ENCODE data around the gene ANKRD10.

Gene ANKRD10

GRCh38 chr13:110923777-110924638 lies 9.1 kb upstream of the ANKRD10 start:
- DNase-seq = no peak
- Histone ChIP-seq H3K4me1 (no peaks in the 10 kb centered on the region), H3K4me3 (ENCODE audit: low read depth, low read length) (no peak overlapping the region), H3K9me3 (no peaks in the 10 kb centered on the region), H3K27me3 (peaks cover 26% of the 10 kb centered on the region), H3K36me3 (no peaks in the 10 kb centered on the region)
- TF ChIP-seq CTCF (IDR thresholded peaks at IDR 0.05; ENCODE audit: low read depth, low read length) = no peak

GRCh38 chr13:110923086-110923485 lies 8.2 kb upstream of the ANKRD10 start:
- TF ChIP-seq CTCF (IDR thresholded peaks at IDR 0.05; ENCODE audit: low read depth, low read length) = no peak
- no peak for DNase-seq

GRCh38 chr13:110922506-110922905 lies 7.6 kb upstream of the ANKRD10 start:
- H3K27me3 ChIP-seq = peaks cover 20% of the 10 kb centered on the region
- no peaks in the 10 kb centered on the region for H3K36me3 ChIP-seq
- H3K4me1 ChIP-seq = no peaks in the 10 kb centered on the region
- no peak for TF ChIP-seq CTCF (IDR thresholded peaks at IDR 0.05; ENCODE audit: low read depth, low read length)
- no peak for DNase-seq
- H3K9me3 ChIP-seq = no peaks in the 10 kb centered on the region
- H3K4me3 ChIP-seq (ENCODE audit: low read depth, low read length) = no peak overlapping the region

More at GRCh38 chr13:110923086-110923485, 8.2 kb upstream of the ANKRD10 start:
- H3K36me3 ChIP-seq = no peaks in the 10 kb centered on the region
- no peaks in the 10 kb centered on the region for H3K4me1 ChIP-seq
- no peak overlapping the region for H3K4me3 ChIP-seq (ENCODE audit: low read depth, low read length)
- H3K27me3 ChIP-seq = peaks cover 20% of the 10 kb centered on the region
- no peaks in the 10 kb centered on the region for H3K9me3 ChIP-seq

- peaks cover 20% of the 10 kb centered on the region for H3K27me3 ChIP-seq
- no peaks in the 10 kb centered on the region for H3K9me3 ChIP-seq
- no peaks in the 10 kb centered on the region for H3K4me1 ChIP-seq
- H3K36me3 ChIP-seq = no peaks in the 10 kb centered on the region
- TF ChIP-seq CTCF (IDR thresholded peaks at IDR 0.05; ENCODE audit: low read depth, low read length) = no peak
- no peak for DNase-seq
- no peak overlapping the region for H3K4me3 ChIP-seq (ENCODE audit: low read depth, low read length)
Measured at GRCh38 chr13:110921695-110922094, 6.8 kb upstream of the ANKRD10 start.

- Histone ChIP-seq H3K4me3 (ENCODE audit: low read depth, low read length) (no peak overlapping the region), H3K4me1 (no peaks in the 10 kb centered on the region), H3K36me3 (no peaks in the 10 kb centered on the region), H3K9me3 (no peaks in the 10 kb centered on the region), H3K27me3 (peaks cover 20% of the 10 kb centered on the region)
- TF ChIP-seq CTCF (IDR thresholded peaks at IDR 0.05; ENCODE audit: low read depth, low read length) = no peak
- DNase-seq = no peak
Measured at GRCh38 chr13:110921209-110921608, 6.3 kb upstream of the ANKRD10 start.

- no peak for DNase-seq
- TF ChIP-seq CTCF (IDR thresholded peaks at IDR 0.05; ENCODE audit: low read depth, low read length) = no peak
Measured at GRCh38 chr13:110920038-110920437, 5.2 kb upstream of the ANKRD10 start.

More at GRCh38 chr13:110920038-110920437, 5.2 kb upstream of the ANKRD10 start:
- Histone ChIP-seq H3K27me3 (peaks cover 20% of the 10 kb centered on the region), H3K4me1 (no peaks in the 10 kb centered on the region), H3K9me3 (no peaks in the 10 kb centered on the region), H3K36me3 (no peaks in the 10 kb centered on the region), H3K4me3 (ENCODE audit: low read depth, low read length) (no peak overlapping the region)
